ENCODE measurements around the gene MXRA8. TPM values are rescaled to one million over a fixed set of nuclear protein-coding genes. Genes with fewer than 3 reads are reported as not detected.

Gene MXRA8
- total RNA-seq, 2 experiments from 2014 or later = 0.25 to 0.49 TPM

- H3K9me3 Mint-ChIP-seq (ENCODE audit: low read depth) = no peaks in the 10 kb centered on the region
- H3K27ac Mint-ChIP-seq = peak overlapping the region; percentile 63
- ChIA-PET POLR2A (no interaction called here), CTCF (interaction anchor here (0.5 kb wide), 1 partner anchor 244 kb away, joined by 4 read pairs; no protein-coding TSS in a partner anchor)
- peaks cover 23% of the 10 kb centered on the region for H3K4me1 Mint-ChIP-seq
- no peaks in the 10 kb centered on the region for H3K27me3 Mint-ChIP-seq
- no peaks in the 10 kb centered on the region for H3K36me3 Mint-ChIP-seq (ENCODE audit: low read depth)
- ATAC-seq (no peak), DNase-seq (peak; percentile 32)
- H3K4me3 Mint-ChIP-seq = peak overlapping the region; percentile 80
- intact Hi-C loops (cut with DNase I, micrococcal nuclease) = loop anchor here (5.0 to 10.0 kb wide), 3 partner anchors 35 to 1270 kb away; partner anchors contain the start of gene UBE2J2 (in 1 of the 2)
Observed at GRCh38 chr1:1307261-1307922, 51.0 kb downstream of the MXRA8 start.

- no peak for DNase-seq
- Mint-ChIP-seq H3K36me3 (ENCODE audit: low read depth) (no peaks in the 10 kb centered on the region), H3K27ac (peak overlapping the region; percentile 63), H3K27me3 (no peaks in the 10 kb centered on the region), H3K9me3 (ENCODE audit: low read depth) (no peaks in the 10 kb centered on the region), H3K4me1 (peaks cover 23% of the 10 kb centered on the region), H3K4me3 (peak overlapping the region; percentile 80)
- POLR2A ChIA-PET = no interaction called here
- intact Hi-C loops (cut with DNase I, micrococcal nuclease) = loop anchor here (5.0 to 10.0 kb wide), 3 partner anchors 34 to 1271 kb away; partner anchors contain the start of gene UBE2J2 (in 1 of the 2)
- CTCF ChIA-PET = interaction anchor here (0.5 kb wide), 1 partner anchor 244 kb away, joined by 4 read pairs; no protein-coding TSS in a partner anchor
- ATAC-seq = no peak
Observed at GRCh38 chr1:1306661-1307260, 51.6 kb downstream of the MXRA8 start.

DNA sequence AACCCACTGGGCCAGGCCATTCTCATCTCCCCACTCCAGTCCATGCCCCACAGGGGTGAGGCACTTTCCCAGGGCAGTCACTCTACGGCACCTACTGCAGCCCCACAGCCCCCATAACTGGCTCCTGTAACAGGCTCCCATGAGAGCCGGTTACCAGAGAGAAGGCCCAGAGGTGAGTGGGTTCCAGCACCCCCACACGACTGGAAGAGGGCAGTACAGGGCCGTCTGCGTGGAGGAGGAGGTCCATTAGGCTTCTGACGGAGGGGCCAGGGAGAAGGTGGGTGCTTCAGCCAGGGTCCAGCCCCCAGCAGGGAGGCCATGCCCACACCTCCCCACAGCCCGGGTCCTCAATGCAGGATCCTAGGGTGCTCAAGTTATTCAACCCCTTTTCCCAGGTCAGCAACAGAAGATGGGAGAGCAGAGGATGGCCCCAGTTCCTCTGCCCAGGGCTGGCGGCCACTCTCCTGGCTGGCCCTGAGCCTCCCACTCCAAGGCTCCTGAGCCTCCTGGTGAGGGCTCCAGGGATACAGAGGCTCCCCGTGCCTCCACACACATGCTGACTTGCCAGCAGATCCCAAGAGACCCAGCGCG lies 52.2 kb downstream of the MXRA8 start:
- ChIA-PET POLR2A (no interaction called here), CTCF (interaction anchor here (1.1 kb wide), 1 partner anchor 304 kb away, joined by 3 read pairs; no protein-coding TSS in a partner anchor)
- Mint-ChIP-seq H3K27ac (peak overlapping the region; percentile 65), H3K4me1 (peaks cover 23% of the 10 kb centered on the region), H3K4me3 (peak overlapping the region; percentile 80), H3K9me3 (ENCODE audit: low read depth) (no peaks in the 10 kb centered on the region), H3K36me3 (ENCODE audit: low read depth) (no peaks in the 10 kb centered on the region), H3K27me3 (no peaks in the 10 kb centered on the region)
- intact Hi-C loops (cut with DNase I, micrococcal nuclease) = loop anchor here (5.0 to 10.0 kb wide), 3 partner anchors 34 to 1271 kb away; partner anchors contain the start of gene UBE2J2 (in 1 of the 2)
- ATAC-seq = no peak
- DNase-seq = peak; percentile 48

GRCh38 chr1:1305300-1306069 lies 52.9 kb downstream of the MXRA8 start:
- POLR2A ChIA-PET = interaction anchor here (1.0 kb wide), 1 partner anchor 70 kb away, joined by 4 read pairs; the partner anchor contains the start of gene AURKAIP1
- peak; percentile 78 for DNase-seq
- intact Hi-C loops (cut with DNase I, micrococcal nuclease) = loop anchor here (5.0 to 10.0 kb wide), 3 partner anchors 33 to 1272 kb away; partner anchors contain the start of gene UBE2J2 (in 1 of the 2)
- H3K4me1 Mint-ChIP-seq = peaks cover 23% of the 10 kb centered on the region
- CTCF ChIA-PET = interaction anchor here (0.7 to 1.1 kb wide), 3 partner anchors 29 to 304 kb away, joined by 3 to 4 read pairs (median 3); no protein-coding TSS in a partner anchor
- peak overlapping the region; percentile 80 for H3K4me3 Mint-ChIP-seq
- H3K27ac Mint-ChIP-seq = peak overlapping the region; percentile 65
- no peaks in the 10 kb centered on the region for H3K9me3 Mint-ChIP-seq (ENCODE audit: low read depth)
- no peaks in the 10 kb centered on the region for H3K36me3 Mint-ChIP-seq (ENCODE audit: low read depth)
- peak; percentile 40 for ATAC-seq
- H3K27me3 Mint-ChIP-seq = no peaks in the 10 kb centered on the region

- intact Hi-C loops (cut with DNase I, micrococcal nuclease) = loop anchor here (5.0 to 10.0 kb wide), 3 partner anchors 32 to 1273 kb away; partner anchors contain the start of gene UBE2J2 (in 1 of the 2)
- H3K27ac Mint-ChIP-seq = no peak overlapping the region
Observed at GRCh38 chr1:1304331-1305299, 53.7 kb downstream of the MXRA8 start.

GRCh38 chr1:1303736-1304135 lies 54.6 kb downstream of the MXRA8 start:
- H3K4me1 Mint-ChIP-seq = peaks cover 21% of the 10 kb centered on the region
- POLR2A ChIA-PET = no interaction called here
- CTCF ChIA-PET = no interaction called here

More at GRCh38 chr1:1304331-1305299, 53.7 kb downstream of the MXRA8 start:
- ATAC-seq = no peak
- Mint-ChIP-seq H3K27me3 (no peaks in the 10 kb centered on the region), H3K4me1 (peaks cover 21% of the 10 kb centered on the region), H3K4me3 (no peak overlapping the region), H3K9me3 (ENCODE audit: low read depth) (no peaks in the 10 kb centered on the region), H3K36me3 (ENCODE audit: low read depth) (no peaks in the 10 kb centered on the region)
- DNase-seq = no peak
- CTCF ChIA-PET = interaction anchor here (0.7 to 1.1 kb wide), 3 partner anchors 28 to 303 kb away, joined by 3 to 4 read pairs (median 3); no protein-coding TSS in a partner anchor
- POLR2A ChIA-PET = interaction anchor here (1.0 kb wide), 1 partner anchor 70 kb away, joined by 4 read pairs; the partner anchor contains the start of gene AURKAIP1

DNA sequence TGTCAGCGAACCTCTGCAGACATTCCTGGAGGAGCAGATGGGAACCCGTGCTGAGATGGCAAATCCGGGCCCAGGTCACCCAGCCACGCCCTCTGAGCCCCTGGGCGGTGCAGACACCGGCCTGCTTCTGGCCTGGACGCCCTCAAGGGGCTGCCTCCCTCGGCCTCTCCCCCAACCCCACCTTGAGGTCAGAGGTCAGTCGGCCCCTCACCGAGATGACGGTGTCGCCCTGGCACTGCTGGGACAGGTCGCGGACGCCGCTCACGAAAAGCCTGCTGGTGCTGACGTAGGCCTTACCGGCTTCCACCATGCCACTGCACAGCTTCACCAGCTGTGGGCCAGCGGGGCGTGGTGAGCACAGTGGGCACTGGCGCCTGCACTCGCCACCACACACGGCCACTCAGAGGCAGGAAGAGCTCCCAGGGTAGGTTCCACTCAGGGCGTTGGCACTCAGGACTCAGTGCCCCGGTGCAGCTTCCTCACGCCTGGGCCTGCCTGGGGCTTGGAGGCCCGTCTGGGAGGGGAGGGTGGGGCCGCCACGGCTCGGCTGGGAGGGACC lies 55.3 kb downstream of the MXRA8 start:
- DNase-seq = no peak
- H3K4me1 Mint-ChIP-seq = peaks cover 21% of the 10 kb centered on the region
- no peak for ATAC-seq
- H3K27ac Mint-ChIP-seq = no peak overlapping the region
- intact Hi-C loops (cut with DNase I, micrococcal nuclease) = loop anchor here in 1 of 2 experiments (10.0 kb wide), 1 partner anchor 268 kb away; no protein-coding TSS in a partner anchor
- no peak overlapping the region for H3K4me3 Mint-ChIP-seq
- no peaks in the 10 kb centered on the region for H3K9me3 Mint-ChIP-seq (ENCODE audit: low read depth)
- no peaks in the 10 kb centered on the region for H3K27me3 Mint-ChIP-seq
- ChIA-PET POLR2A (no interaction called here), CTCF (no interaction called here)
- H3K36me3 Mint-ChIP-seq (ENCODE audit: low read depth) = no peaks in the 10 kb centered on the region

More at GRCh38 chr1:1303736-1304135, 54.6 kb downstream of the MXRA8 start:
- no peak overlapping the region for H3K27ac Mint-ChIP-seq
- H3K27me3 Mint-ChIP-seq = no peaks in the 10 kb centered on the region
- no peak for DNase-seq
- no peak overlapping the region for H3K4me3 Mint-ChIP-seq
- H3K9me3 Mint-ChIP-seq (ENCODE audit: low read depth) = no peaks in the 10 kb centered on the region
- no peaks in the 10 kb centered on the region for H3K36me3 Mint-ChIP-seq (ENCODE audit: low read depth)
- ATAC-seq = no peak
- intact Hi-C loops (cut with DNase I, micrococcal nuclease) = loop anchor here in 1 of 2 experiments (10.0 kb wide), 1 partner anchor 269 kb away; no protein-coding TSS in a partner anchor

Small RNA genes within 50 kb of the gene (microRNA-seq; reads per million reads assigned to microRNA genes)
- gene MIR6727 (ENCODE audit: borderline replicate concordance) (1.1 reads per million), gene MIR6808 (ENCODE audit: borderline replicate concordance) (not detected)

Other genes with a start within 250 kb of the MXRA8 start
- 10 to 100 TPM; 11.3 to 13.5 TPM for gene C1orf159, start 242.5 kb downstream of the MXRA8 start, total RNA-seq
- gene TTLL10, start 184.7 kb downstream of the MXRA8 start, total RNA-seq = not detected
- gene TNFRSF18, start 152.0 kb downstream of the MXRA8 start, total RNA-seq = 100 to 1,000 TPM in 1 of 2 experiments, 10 to 100 TPM in 1; 95.0 to 164 TPM
- gene TNFRSF4, start 144.4 kb downstream of the MXRA8 start, total RNA-seq = 100 to 1,000 TPM; 340 to 418 TPM
- 100 to 1,000 TPM; 108 to 128 TPM for gene SDF4, start 126.6 kb downstream of the MXRA8 start, total RNA-seq
- 10 to 100 TPM in 1 of 2 experiments, 1 to 10 TPM in 1; 9.4 to 12.2 TPM for gene B3GALT6, start 126.3 kb downstream of the MXRA8 start, total RNA-seq
- 1 to 10 TPM; 1.1 to 1.6 TPM for gene C1QTNF12, start 111.8 kb downstream of the MXRA8 start, total RNA-seq
- 10 to 100 TPM; 57.4 to 60.2 TPM for gene UBE2J2, start 84.7 kb downstream of the MXRA8 start, total RNA-seq
- gene SCNN1D, start 78.1 kb downstream of the MXRA8 start, total RNA-seq = 1 to 10 TPM; 3.6 to 3.8 TPM
- gene ACAP3, start 50.6 kb downstream of the MXRA8 start, total RNA-seq = 10 to 100 TPM; 17.5 to 24.3 TPM
- gene PUSL1, start 50.0 kb downstream of the MXRA8 start, total RNA-seq = 10 to 100 TPM; 13.7 to 18.0 TPM
- gene INTS11, start 33.9 kb downstream of the MXRA8 start, total RNA-seq = 100 to 1,000 TPM; 117 to 151 TPM
- 10 to 100 TPM in 1 of 2 experiments, 1 to 10 TPM in 1; 9.9 to 11.4 TPM for gene CPTP, start 33.8 kb downstream of the MXRA8 start, total RNA-seq
- under 1 TPM; 0.28 to 0.41 TPM for gene TAS1R3, start 27.3 kb downstream of the MXRA8 start, total RNA-seq
- gene DVL1, start 9.1 kb downstream of the MXRA8 start, total RNA-seq = 10 to 100 TPM; 35.3 to 35.5 TPM
- 100 to 1,000 TPM in 1 of 2 experiments, 10 to 100 TPM in 1; 89.5 to 117 TPM for gene AURKAIP1, start 16.7 kb upstream of the MXRA8 start, total RNA-seq
- gene CCNL2, start 40.8 kb upstream of the MXRA8 start, total RNA-seq = 10 to 100 TPM; 73.6 to 89.7 TPM
- 100 to 1,000 TPM; 126 to 143 TPM for gene MRPL20, start 48.7 kb upstream of the MXRA8 start, total RNA-seq
- not detected for gene ANKRD65, start 62.7 kb upstream of the MXRA8 start, total RNA-seq
- gene VWA1, start 77.1 kb upstream of the MXRA8 start, total RNA-seq = under 1 TPM; 0.56 to 0.78 TPM
- gene ATAD3C, start 91.1 kb upstream of the MXRA8 start, total RNA-seq = under 1 TPM; 0.30 to 0.39 TPM
- gene ATAD3B, start 113.2 kb upstream of the MXRA8 start, total RNA-seq = 10 to 100 TPM; 26.2 to 39.2 TPM
- gene ATAD3A, start 153.6 kb upstream of the MXRA8 start, total RNA-seq = 10 to 100 TPM; 39.9 to 42.9 TPM
- gene TMEM240, start 182.1 kb upstream of the MXRA8 start, total RNA-seq = under 1 TPM; 0.42 to 0.46 TPM
- gene SSU72, start 216.3 kb upstream of the MXRA8 start, total RNA-seq = 100 to 1,000 TPM; 105 to 123 TPM
- 1 to 10 TPM; 1.7 to 1.9 TPM for gene FNDC10, start 241.6 kb upstream of the MXRA8 start, total RNA-seq

All from activated CD4-positive, alpha-beta T cell treated with anti-CD3 and anti-CD28 coated beads for 36 hours (primary cell).